A673 (cell line): Measurements from ENCODE around the gene LRP1. TPM values are rescaled to one million over a fixed set of nuclear protein-coding genes. Genes with fewer than 3 reads are reported as not detected.

Experiments
- BruUV-seq: library from RNA; stranded (reverse); fragments of 400-500 nt; replicated peaks from 2 replicates; lab custom pipeline; 2021; lab: Mats Ljungman, UMichigan
- CTCF ChIA-PET: fragments of 300-600 bp; sonication (Branson Sonifier 250); formaldehyde crosslinking; loops from one replicate; lab custom pipeline; 2022; ENCODE audit warnings: antibody characterized with exemption; lab: Charles Lee
- POLR2A ChIA-PET: fragments of 300-600 bp; sonication (Branson Sonifier 250); formaldehyde crosslinking; loops from one replicate; lab custom pipeline; 2022; ENCODE audit warnings: antibody characterized with exemption; ENCODE audit not compliant: low non-redundant PET; lab: Charles Lee
- DNase-seq: peaks from one replicate; pipeline ENCODE4 v3.0.0-alpha.2; 2015; ENCODE audit warnings: low spot score
- H3K27ac ChIP-seq: fragments of 200-600 bp; sonication (generic); 2 replicates; pipeline ENCODE4 v1.5.1; 2016; ENCODE audit warnings: mixed run types, low read depth, mild to moderate bottlenecking, mixed read lengths, antibody characterized with exemption, low read length; ENCODE audit not compliant: poor library complexity, severe bottlenecking
- H3K27me3 ChIP-seq: fragments of 200-600 bp; sonication (generic); replicated peaks from 2 replicates; pipeline ENCODE4 v1.6.1; 2017; ENCODE audit warnings: mixed run types, low read depth, mild to moderate bottlenecking, mixed read lengths, antibody characterized with exemption, low read length; ENCODE audit not compliant: insufficient read depth, poor library complexity
- H3K36me3 ChIP-seq: fragments of 200-600 bp; sonication (generic); 2 replicates; pipeline ENCODE4 v1.6.1; 2016; ENCODE audit warnings: mixed run types, mild to moderate bottlenecking, mixed read lengths, antibody characterized with exemption, low read length; ENCODE audit not compliant: insufficient read depth, poor library complexity, severe bottlenecking
- H3K4me1 ChIP-seq: fragments of 200-600 bp; sonication (generic); 2 replicates; pipeline ENCODE4 v1.6.1; 2017; ENCODE audit warnings: mixed run types, mild to moderate bottlenecking, mixed read lengths, antibody characterized with exemption, low read length; ENCODE audit not compliant: insufficient read depth, poor library complexity, severe bottlenecking
- H3K4me3 ChIP-seq: fragments of 200-600 bp; sonication (generic); 2 replicates; pipeline ENCODE4 v1.5.1; 2016; ENCODE audit warnings: low read depth, mixed run types, mild to moderate bottlenecking, mixed read lengths, low read length; ENCODE audit not compliant: poor library complexity, severe bottlenecking
- H3K9me3 ChIP-seq: fragments of 200-600 bp; sonication (generic); 2 replicates; pipeline ENCODE4 v1.6.1; 2016; ENCODE audit warnings: mixed run types, low read depth, mild to moderate bottlenecking, mixed read lengths, antibody characterized with exemption, low read length; ENCODE audit not compliant: poor library complexity, severe bottlenecking
- CTCF ChIP-seq: fragments of 300-800, 200-600 bp; sonication (generic); conservative IDR thresholded peaks from 2 replicates; pipeline ENCODE4 v1.5.1; 2017; ENCODE audit warnings: low read depth, mild to moderate bottlenecking, antibody characterized with exemption, low read length, moderate library complexity, mixed read lengths
- EZH2 ChIP-seq: fragments of 200-600 bp; sonication (generic); IDR thresholded peaks from 2 replicates; pipeline ENCODE4 v1.6.1; 2017; ENCODE audit warnings: borderline replicate concordance, low read depth, mild to moderate bottlenecking, mixed read lengths, antibody characterized with exemption, low read length; ENCODE audit not compliant: poor library complexity, severe bottlenecking
- intact Hi-C: fragments of 100-400 bp; cut with micrococcal nuclease; formaldehyde crosslinking; loops from one replicate; pipeline ENCODE4 v1.10.0; 2022; ENCODE audit not compliant: unreplicated experiment
- total RNA-seq: library from RNA; stranded (reverse); gene quantifications from 2 replicates; pipeline ENCODE4 v1.2.3, GENCODE V29; 2021

The LRP1 gene
- total RNA-seq, 1 experiment from 2014 or later, result 31.0 TPM

GRCh38 chr12:57198329-57198728 lies 70.0 kb downstream of the LRP1 start:
- Histone ChIP-seq H3K27ac (no peak overlapping the region), H3K4me3 (no peak overlapping the region), H3K4me1 (no peaks in the 10 kb centered on the region), H3K9me3 (no peaks in the 10 kb centered on the region), H3K36me3 (peaks cover 12% of the 10 kb centered on the region), H3K27me3 (no peaks in the 10 kb centered on the region)
- no TSS peak for BruUV-seq
- intact Hi-C loops, result no loop called here
- TF ChIP-seq EZH2 (no peak), CTCF (no peak)
- ChIA-PET CTCF (no interaction called here), POLR2A (no interaction called here)
- no peak for DNase-seq

DNA sequence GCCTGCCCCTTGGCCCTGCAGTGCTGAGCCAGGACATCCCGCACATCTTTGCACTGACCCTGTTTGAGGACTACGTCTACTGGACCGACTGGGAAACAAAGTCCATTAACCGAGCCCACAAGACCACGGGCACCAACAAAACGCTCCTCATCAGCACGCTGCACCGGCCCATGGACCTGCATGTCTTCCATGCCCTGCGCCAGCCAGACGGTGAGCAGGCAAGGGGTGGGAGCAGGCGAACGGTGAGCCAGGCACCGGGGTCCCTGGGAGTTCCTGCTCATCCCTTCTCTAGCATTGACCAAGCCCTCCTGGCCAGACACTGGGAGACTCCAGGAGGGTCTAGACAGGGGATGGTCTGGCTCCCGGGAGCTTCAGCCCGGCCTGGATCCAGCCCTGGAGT lies 70.9 kb downstream of the LRP1 start:
- ChIA-PET CTCF (no interaction called here), POLR2A (no interaction called here)
- H3K27ac ChIP-seq, result no peak overlapping the region
- intact Hi-C loops, result no loop called here
- BruUV-seq, result no TSS peak
- no peak overlapping the region for H3K4me3 ChIP-seq
- H3K36me3 ChIP-seq, result peaks cover 12% of the 10 kb centered on the region
- no peaks in the 10 kb centered on the region for H3K27me3 ChIP-seq
- no peak for DNase-seq
- no peaks in the 10 kb centered on the region for H3K9me3 ChIP-seq
- H3K4me1 ChIP-seq, result no peaks in the 10 kb centered on the region
- TF ChIP-seq EZH2 (no peak), CTCF (no peak)

GRCh38 chr12:57200497-57200896 lies 72.2 kb downstream of the LRP1 start:
- Histone ChIP-seq H3K36me3 (peaks cover 9% of the 10 kb centered on the region), H3K9me3 (no peaks in the 10 kb centered on the region), H3K4me1 (no peaks in the 10 kb centered on the region), H3K4me3 (no peak overlapping the region), H3K27ac (no peak overlapping the region), H3K27me3 (no peaks in the 10 kb centered on the region)
- ChIA-PET POLR2A (no interaction called here), CTCF (no interaction called here)
- DNase-seq, result no peak
- TF ChIP-seq CTCF, result no peak
- no peak for TF ChIP-seq EZH2
- BruUV-seq, result no TSS peak
- intact Hi-C loops, result no loop called here
